Activated CD8-positive, alpha-beta memory T cell treated with anti-CD3 and anti-CD28 coated beads, Interleukin-2, amount 50 U/mL, for 1 hour (primary cell): Measurements from ENCODE around the gene GOSR1.
"Not testable (repeated sequence)": the region's sequence is repeated elsewhere in the genome, so short reads cannot be mapped to it uniquely, and the experiment has no call there.

Experiments
- DNase-seq: peaks from one replicate; pipeline ENCODE4 v3.0.0-alpha.2; 2020; ENCODE audit errors: extremely low read depth

GOSR1 gene

DNA sequence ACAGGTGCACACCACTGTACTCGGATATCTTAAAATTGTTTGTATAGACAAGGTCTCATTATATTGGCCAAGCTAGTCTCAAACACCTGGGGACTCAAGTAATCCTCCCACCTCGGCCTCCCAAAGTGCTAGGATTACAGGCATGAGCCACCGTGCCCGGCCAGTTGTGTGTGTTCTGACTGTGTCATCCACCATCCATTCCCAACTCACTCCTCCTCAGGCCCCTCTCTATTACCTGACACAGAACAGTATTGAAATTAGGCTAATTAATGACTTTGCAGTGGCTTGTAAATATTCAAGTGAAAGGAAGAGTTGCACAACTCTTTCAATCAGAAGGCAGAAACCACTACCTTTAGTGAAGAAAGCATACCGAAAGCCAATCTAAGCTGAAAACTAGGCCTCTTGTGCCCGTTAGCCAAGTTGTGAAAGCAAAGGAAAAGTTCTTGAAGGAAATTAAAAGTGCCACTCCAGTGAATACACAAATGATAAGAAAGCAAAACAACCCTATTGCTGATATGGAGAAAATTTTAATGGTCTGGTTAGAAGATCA lies 28.7 kb downstream of the GOSR1 start:
- no peak for DNase-seq

DNA sequence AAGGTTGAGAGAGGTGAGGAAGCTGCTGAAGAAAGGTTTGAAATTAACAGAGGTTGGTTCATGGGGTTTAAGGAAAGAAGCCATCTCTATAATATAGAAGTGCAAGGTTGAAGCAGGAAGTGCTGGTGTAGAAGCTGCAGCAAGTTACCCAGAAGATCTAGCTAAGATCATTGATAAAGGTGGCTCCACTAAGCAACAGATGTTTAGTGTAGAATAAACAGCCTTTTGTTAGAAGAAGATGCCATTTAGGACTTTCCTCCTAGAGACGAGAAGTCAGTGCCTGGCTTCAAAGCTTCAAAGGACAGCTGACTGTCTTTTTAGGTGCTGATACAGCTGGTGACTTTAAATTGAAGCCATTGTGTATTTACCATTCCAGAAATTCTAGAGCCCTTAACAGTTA lies 29.3 kb downstream of the GOSR1 start:
- DNase-seq = no peak

DNA sequence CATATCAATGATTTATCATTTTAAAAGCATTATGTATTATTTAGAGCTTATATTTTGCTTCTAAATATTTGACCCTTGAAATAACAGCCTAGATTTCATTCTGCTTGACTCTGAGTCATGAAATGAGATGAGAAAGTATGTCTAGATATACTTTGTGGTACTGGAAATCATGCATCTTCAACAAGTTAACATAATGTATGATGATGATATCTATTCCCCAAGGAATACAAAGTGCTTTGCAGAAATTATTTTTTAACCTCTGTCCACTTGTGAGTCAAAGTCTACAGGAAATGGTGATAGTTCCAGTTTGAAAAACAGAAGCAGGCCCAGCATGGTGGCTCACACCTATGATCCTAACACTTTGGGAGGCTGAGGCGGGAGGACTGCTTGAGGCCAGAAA lies 36.1 kb downstream of the GOSR1 start:
- DNase-seq = no peak

DNA sequence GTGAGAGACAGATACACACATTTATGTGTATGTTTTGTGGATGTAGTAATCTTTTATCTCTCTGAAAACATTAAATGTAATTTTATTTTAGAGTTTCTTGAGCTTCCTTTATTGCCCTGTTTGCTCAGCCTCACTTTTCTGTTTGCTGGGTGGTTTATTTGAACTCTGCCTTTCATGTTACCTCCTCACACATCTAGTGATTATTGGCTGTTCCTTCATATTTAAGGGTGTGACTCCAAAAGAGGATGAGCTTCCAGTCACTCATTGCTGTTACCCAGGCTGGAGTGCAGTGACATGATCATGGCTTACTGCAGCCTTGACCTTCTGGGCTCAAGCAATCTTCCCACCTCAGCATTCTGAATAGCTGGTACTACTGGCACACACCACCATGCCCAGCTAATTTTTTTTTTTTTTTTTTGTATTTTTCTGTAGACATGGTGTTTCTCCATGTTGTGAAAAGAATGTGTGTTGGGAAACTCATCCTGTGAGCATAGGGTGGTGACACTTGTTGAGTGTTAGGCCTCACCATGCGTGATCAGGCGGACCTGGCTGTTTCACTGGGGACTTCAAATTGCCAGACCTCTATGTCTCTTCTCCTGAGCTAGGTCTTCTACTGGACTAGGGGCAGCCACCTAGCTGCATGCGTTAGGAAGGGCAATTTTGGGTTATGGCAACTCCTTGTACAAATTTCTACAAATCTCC lies 37.8 kb downstream of the GOSR1 start:
- no peak for DNase-seq

DNA sequence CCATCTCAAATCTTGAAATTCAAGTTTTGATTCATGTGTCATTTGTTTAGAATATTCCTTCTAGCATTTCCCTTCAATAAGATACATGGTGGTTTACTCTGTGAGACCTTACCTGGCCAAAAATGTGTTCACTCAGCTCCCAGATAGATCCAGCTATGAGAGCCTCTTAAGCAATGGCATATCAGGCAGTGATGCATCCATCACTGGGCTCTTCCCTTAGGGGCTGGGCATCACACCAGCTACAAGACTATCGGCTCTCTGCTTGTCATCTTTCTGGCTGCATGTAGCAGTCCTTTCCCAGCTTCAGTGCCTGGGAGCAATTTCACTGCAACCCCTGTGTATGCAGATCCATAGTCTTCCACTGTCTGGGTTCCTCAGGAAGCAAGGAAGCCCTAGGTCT lies 40.6 kb downstream of the GOSR1 start:
- no peak for DNase-seq

DNA sequence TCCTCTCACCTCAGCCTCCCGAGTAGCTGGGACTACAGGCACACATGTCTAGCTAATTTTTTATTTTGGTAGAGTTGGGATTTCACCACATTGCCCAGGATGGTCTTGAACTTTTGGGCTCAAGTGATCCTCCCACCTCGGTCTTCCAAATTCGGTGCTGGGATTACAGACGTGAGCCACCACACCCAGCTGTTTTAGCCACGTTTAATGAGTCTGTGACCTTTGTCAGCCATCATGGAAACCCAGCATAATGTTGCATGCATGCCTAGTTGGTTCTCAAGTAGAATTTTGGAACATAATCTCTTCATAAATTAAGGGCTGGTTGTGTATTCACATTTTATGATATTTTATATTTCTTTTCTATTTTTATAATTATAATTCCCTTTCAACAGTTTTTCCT lies 42.0 kb downstream of the GOSR1 start:
- no peak for DNase-seq

DNA sequence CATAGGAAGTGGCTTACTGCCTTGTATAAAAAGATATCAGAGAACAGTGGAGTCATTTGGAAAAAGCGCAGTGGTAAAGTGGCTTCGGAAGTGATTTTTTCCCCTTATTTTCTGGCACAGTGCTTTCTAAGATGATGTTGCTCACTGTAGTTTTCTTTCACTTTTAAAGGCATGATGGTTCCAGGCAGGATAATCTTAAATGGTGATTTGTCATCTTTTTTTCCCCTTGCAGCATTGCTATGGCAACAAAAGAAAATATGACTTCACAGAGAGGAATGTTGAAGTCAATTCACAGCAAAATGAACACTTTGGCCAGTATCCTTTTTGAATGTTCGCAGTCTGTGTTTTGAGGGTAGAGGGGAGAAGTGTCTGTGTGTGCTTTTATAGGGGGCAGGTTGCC lies 42.5 kb downstream of the GOSR1 start:
- DNase-seq = no peak

DNA sequence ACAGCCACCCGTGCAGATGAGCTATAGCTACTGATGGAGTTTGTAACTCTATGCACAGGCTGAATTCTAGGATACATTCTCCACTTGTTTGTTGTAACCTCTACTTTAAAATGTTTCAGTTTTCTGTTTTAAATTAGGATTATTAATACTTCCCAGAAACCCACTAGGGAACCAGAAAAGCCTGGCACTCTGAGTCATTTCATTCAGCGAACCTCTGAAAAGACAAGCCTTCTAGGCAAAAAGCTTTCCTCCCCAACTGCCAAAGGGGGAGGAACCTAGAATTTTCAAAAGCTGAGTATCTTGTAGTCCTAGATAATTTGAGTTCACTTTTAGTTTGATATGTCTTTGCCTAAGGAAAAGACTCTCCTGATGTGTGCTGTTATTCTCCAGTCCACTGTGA lies 43.2 kb downstream of the GOSR1 start:
- DNase-seq = no peak

DNA sequence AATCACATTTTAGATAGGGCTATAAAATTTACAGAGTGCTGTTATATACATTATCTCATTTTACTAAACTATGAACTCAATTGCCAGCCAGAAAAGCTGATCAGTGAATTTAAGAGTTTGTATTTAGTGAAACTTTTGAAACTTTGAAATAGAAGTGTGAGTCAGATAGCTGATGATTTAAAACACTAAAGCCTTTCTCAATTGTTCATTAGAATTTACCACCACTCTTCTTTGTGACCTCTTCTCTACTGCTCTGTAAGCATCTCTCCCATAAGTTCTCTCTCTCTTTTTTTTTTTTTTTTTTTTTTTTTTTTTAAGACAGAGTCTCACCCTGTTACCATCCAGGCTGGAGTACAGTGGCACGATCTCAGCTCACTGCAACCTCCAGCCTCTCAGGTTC lies 43.7 kb downstream of the GOSR1 start:
- no peak for DNase-seq

DNA sequence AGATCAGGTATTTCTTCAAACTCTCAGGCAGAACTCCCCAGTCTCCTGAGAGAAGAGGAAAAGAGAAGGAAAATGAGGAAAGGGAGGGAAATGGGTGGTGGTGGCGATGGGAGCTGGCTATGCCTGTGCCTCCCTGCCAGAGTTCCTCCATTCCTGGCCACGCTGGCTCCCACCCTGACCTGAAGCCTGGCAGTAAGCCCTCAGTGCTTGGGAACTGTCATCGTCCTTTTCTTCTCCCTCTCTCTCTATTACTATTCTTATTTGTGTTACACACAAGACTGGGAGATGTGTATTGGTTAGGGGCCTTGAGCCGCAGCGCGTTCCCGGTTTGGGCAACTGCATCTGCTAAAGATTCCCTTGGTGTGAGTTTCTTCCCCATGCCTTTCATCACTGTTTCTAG lies 44.6 kb downstream of the GOSR1 start:
- DNase-seq = no peak

DNA sequence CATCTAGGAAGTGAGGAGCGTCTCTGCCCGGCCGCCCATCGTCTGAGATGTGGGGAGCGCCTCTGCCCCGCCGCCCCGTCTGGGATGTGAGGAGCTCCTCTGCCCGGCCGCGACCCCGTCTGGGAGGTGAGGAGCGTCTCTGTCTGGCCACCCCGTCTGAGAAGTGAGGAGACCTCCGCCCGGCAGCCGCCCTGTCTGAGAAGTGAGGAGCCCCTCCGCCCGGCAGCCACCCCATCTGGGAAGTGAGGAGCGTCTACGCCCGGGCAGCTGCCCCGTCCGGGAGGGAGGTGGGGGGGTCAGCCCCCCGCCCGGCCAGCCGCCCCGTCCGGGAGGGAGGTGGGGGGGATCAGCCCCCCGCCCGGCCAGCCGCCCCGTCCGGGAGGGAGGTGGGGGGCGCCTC lies 46.0 kb downstream of the GOSR1 start:
- DNase-seq = not testable (repeated sequence)

DNA sequence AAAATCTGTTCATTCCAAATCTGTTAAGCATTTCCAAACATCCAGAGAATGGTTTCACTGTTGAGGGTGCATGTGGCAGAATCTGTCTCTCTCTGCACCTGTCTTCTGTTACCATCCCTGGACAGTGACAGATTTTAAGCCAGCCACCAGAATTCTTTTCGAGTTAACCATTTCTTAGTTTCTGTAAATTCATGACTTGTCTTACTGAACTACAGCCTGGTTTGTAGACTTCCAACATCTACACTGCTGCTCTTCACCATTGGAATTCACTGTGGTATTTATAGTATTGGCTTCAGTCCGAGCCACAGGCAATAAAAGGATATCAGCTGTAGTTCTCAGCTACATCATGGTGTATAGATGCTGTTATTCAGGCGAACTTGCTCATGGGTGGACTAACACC lies 47.6 kb downstream of the GOSR1 start:
- DNase-seq = no peak

DNA sequence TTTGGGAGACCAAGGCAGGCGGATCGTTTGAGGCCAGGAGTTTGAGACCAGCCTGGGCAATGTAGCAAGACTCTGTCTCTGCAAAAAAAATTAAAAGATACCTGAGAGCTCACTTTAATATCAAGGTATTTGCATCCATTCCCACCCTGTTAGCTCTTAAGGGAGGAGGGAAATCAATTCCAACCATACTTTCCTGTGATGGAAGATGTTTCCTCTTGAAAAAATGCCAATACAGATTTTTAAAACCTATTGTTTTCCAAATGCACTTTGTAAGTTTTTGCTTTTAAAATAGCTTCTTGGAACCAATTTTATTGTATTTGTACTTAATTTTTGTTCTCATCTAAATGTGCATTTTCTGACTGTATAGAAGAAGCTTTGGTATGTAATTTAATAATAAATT lies 49.2 kb downstream of the GOSR1 start:
- DNase-seq = no peak

DNA sequence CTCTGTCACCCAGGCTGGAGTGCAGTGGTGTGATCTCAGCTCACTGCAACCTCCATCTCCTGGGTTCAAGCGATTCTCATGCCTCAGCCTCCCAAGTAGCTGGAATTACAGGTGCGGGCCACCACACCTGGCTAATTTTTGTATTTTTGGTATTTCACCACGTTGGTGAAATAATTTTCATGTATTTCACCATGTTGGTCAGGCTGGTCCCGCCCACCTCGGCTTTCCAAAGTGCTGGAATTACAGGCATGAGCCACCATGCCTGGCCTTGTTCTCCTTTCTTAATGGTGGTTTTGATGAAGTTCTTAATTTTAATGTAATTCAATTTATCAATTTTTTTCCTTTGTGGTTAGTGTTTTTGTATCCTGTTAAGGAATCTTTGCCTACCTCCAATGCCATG lies 51.5 kb downstream of the GOSR1 start:
- not testable (repeated sequence) for DNase-seq

DNA sequence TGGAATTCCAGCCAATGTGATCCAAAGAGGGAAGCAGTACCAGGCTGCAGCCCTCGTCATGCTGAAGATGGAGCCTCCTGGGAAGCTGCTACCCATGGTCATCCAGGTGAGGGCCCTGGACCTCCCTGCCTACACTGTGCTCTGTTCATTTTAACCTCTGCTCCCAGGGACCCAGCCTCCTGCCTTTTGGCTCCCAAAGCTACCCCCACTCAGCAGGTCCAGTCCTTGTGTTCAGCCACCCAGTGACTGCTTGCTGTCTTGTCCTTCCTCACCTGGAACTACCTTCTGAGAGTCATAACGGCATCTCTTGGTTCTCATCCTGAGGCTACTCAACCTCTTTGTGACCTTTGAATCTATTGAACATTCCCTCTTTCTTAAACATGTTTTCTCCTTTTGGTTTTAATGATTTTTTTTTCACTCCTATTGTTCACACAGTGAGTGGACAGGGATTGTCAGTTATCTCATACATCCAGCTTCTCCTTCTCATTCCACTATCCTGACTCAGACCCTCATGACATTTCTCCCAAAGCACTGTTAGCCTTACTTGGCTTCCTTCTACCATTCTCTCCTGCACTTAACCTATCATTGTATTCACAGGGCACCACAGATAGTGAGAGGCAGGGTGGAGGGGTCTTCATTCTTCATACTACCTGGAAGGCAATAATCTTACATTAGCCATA lies 53.3 kb downstream of the GOSR1 start:
- no peak for DNase-seq

DNA sequence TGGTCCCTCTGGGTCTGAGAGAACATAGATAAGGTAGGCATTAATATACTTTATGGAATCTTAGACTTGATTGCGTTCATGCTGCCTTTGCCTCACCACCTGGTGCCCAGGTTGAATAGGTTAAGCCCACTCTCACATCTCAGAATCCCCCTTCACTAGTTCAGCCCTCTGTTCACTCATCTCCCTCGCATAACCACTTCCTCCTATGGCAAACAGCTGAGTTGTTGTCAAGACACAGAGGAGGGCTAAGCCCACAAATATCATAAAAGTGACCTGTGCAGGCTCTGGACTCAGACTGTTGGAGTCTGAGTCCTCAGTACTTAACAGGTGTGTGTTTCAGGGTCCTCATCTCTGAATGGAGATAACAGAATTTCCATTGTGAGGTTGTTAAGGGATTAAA lies 55.7 kb downstream of the GOSR1 start:
- no peak for DNase-seq

DNA sequence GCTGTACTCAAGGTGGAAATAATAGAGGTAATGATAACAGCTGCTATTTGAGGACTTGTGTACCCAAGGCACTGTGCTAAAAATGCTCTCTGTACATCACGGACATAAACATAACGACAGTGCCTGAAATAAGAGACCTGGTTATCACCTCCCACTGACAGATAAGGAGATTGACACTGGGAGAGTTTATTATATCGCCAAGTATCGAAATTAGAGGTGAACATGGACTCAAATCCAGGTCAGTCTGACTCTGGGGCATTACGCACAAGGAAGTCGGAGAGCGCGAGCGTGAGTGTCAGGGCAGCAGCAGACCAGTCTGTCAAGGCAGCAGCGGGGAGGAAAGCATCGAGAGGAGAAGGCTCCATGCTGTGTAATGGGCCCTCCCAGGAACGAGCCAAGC lies 57.1 kb downstream of the GOSR1 start:
- DNase-seq = no peak

DNA sequence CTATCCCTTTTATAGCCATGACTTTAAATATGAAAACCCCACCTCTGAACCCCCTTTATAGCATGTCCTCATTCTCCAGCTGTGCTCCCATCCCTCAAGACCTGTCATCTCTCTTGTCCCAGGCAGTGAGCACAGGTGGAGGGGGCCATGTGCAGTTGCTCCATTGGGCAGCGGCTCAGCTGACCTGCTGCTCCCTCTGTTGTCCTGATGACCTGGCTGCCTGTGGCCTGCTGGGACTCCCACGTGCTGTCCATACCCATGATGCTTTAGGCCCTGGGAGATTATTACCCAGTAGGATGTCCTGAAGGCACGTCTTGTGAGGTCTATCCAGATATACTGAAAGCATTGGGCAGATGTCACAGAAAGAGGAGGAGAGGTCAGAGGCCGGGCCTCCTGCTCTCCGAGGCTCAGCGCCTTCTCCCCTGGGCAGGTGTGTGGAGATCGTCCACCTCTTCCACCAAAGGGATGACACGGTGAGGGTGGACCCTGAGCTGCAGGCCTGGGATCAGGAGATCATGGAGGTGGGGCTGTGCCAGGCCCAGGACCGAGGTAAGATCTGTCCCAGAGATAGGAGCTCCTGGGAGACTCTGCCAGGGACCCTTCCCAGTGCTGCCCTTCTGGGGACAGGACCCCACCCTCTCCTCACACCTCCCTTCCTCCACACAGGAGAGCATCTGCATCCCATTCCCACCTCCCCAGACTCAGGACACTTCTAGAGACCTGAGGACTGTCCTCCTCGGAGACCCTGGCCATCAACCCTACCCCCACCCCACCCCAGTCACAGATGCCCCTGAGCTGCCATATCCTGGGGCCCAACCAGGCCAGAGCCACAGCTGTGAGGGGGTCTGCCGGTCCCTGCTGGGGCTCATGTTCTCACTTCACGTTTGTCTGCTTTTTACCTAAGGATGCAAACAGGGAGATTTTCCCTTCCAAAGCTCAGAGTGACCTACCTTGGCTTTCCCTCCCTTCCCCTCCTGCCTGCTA lies 58.0 kb downstream of the GOSR1 start:
- DNase-seq = no peak

DNA sequence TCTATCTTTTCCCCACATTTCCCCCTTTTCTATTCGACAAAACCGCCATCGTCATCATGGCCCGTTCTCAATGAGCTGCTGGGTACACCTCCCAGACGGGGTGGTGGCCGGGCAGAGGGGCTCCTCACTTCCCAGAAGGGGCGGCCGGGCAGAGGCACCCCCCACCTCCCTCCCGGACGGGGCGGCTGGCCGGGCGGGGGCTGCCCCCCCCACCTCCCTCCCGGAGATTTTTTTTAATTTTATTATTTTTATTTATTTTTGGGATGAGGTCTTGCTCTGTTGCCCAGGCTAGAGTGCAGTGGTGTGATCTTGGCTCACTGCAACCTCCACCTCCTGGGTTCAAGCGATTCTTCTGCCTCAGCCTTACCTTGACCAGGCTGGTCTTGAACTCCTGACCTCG lies 59.6 kb downstream of the GOSR1 start:
- DNase-seq = not testable (repeated sequence)

DNA sequence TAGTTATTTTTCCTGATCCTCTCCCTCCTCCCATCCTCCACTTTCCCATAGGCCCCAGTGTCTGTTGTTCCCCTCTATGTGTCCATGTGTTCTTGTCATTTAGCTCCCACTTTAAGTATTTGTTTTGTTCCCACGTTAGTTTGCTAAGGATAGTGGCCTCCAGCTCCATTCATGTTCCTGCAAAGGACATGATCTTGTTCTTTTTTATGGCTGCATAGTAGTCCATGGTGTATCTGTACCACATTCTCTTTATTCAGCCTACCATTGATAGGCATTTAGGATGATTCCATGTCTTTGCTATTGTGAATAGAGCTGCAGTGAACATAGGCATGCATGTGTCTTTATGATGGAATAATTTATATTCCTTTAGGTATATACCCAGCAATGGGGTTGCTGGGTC lies 60.5 kb downstream of the GOSR1 start:
- not testable (repeated sequence) for DNase-seq

DNA sequence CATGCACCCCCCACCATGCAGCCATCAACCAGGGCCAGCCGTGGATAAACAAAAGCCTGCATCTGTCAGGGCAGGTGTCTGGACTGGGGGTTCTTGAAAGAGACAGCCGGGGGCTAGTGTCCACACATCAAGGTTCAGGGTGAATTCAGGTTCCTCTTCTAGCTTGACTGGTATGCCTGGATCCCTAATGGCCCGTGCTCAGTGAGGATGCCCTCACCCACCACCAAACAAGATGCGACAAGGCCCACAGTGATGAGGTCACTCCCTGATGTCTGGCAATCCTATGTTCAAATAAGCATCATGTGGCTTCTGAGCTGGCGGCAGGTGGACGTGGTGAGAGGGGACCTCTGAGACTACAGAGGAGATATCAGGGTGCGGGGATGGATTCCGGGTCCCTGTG lies 64.6 kb downstream of the GOSR1 start:
- DNase-seq = no peak

DNA sequence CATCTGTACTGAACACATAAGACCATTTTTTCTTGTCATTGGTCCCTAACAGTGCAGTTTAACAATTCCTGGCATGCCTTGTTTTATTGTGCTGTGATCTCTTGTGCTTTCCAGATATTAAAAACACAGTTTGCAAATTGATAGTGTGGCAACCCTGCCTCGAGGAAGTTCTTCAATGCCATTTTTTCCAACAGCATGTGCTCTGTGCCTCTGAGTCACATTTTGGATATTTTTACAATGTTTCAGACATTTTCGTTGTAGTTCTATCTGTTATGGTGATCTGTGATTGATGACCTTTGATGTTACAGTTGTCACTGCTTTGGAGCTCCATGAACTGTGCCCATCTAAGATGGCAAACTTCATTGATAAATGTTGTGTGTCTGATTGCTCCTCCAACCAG lies 66.2 kb downstream of the GOSR1 start:
- DNase-seq = no peak
